Activated T-cell treated with anti-CD3 and anti-CD28 coated beads for 1 hour (primary cell): ENCODE results near the gene DEPDC4.

ENCODE experiments used
- DNase-seq: peaks from one replicate; pipeline ENCODE4 v3.0.0-alpha.2; 2020; ENCODE audit warnings: low read depth

The DEPDC4 gene

DNA sequence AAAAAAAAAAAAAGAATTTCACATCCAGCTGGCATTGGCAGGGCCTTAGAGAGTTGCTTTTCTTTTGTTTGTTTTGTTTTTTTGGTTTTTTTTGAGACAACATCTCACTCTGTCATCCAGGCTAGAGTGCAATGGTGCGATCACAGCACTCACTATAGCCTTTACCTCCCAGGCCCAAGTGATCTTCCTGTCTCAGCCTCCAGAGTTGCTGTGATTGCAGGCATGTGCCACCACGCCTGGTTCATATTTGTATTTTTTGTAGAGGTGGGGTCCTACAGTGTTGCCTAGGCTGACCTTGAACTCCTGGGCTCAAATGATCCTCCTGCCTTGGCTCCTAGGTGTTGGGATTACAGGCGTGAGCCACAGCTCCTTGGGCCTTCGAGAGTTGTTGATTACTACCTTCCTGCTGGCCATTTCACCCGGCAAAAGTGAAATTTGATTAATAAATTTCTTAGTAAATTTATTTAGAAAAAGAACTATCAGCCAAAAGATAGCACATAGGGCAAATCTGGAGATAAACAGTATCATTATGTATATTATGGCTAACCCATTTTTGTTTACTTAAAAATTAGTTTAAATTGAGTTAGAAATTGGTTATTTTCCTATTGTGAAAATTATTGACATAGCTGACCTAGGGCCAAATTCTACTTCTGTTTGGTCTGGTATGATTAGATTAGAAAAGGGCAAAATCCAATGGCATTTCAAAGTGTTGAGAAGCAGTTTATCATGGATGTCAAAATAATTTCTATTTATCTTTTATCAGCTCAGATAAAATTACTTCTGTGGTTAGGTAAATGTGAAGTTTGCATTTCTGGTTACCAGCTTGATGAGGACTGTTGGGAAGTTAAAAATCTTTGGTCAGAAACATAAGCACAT, 53.6 kb downstream of the DEPDC4 start:
- no peak for DNase-seq

GRCh38 chr12:100211698-100212097, 55.2 kb downstream of the DEPDC4 start:
- no peak for DNase-seq

GRCh38 chr12:100208834-100209233, 58.0 kb downstream of the DEPDC4 start:
- no peak for DNase-seq

DNA sequence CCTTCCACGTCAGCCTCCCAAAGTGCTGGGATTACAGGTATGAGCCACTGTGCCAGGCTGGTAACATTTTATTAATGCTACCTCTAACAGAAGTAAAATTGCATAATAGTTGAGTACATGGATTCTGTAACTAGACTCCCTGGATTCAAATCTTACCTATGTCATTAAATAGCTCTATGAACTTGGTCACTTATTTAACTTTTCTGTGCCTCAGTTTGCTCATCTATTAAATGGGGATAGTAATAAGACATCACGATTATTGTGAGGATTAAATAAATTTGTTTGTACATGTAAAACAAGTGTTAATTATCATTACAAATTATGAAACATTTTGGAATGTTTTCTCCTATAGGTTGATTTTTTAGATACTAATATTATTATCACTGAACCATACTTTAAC, 59.6 kb downstream of the DEPDC4 start:
- DNase-seq, result no peak

- DNase-seq, result no peak
Observed at GRCh38 chr12:100201604-100202423, 65.1 kb downstream of the DEPDC4 start.

DNA sequence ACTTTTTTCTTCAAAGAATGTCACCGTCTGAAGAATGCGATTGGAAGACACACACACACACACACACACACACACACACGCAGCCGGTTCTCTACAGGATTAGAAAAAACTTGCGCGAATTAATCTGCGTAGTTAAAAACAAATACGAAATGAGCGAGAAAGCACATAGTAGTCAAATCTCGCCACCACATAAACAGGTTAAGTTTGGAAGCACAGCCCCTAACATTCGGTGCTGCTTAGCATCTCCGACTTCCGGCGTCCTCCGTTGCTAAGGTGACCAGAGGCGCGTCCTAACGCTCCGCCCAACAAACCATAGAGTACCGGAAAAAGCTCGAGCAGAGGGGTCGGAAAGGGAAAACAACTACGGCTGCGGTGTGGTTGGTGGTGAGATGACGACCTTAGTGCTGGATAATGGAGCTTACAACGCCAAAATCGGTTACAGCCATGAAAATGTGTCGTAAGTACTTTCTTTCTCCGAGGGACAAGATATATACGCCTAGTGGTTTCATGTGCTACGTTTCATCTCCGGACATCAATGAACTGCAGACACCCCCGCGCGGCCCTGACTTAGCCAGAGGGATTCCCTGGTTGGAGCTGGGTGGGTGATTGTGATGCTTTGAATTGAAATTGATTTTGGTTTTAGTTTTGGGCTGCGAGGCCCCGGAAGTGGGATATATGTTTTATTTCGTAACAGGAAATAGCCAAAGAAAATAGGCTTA, 66.3 kb downstream of the DEPDC4 start, which contains the start of gene ACTR6:
ACTR6 (plus strand) TSS at position 353 of the 719 bp plus-strand sequence; CDS start at position 390, 37 bp downstream.
- DNase-seq, result peak; percentile 96

- DNase-seq, result peak; percentile 62
Observed at GRCh38 chr12:100199347-100200149, 67.3 kb downstream of the DEPDC4 start.

DNA sequence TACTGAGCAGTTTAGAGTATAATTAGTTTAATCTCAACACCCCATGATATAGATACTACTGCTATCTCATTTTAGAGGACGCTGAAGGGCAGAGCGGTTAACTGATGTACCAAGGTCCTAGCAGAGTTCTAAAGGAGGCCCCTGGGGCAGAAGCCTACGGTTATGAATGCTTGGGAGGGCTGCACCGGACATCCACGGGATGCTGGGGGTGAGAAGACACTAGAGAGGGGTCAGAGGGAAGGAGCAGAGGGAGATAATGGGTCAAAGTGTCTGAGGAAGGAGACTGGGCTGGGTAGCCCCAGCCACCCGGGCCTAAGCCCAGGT, 67.9 kb downstream of the DEPDC4 start:
- no peak for DNase-seq

GRCh38 chr12:100197486-100197885, 69.4 kb downstream of the DEPDC4 start:
- no peak for DNase-seq

GRCh38 chr12:100193085-100193484, 73.8 kb downstream of the DEPDC4 start:
- no peak for DNase-seq
